Nephron (organoid): ENCODE data around the gene TMCO4.
A peak's percentile ranks its signal among the peaks of the same experiment; 100 is the strongest.
"Not testable (repeated sequence)": the region's sequence is repeated elsewhere in the genome, so short reads cannot be mapped to it uniquely, and the experiment has no call there.

Source experiments
- H3K27ac Mint-ChIP-seq, 3 experiments: 2 replicates each; pipeline ENCODE4 v1.8.0; 2020; ENCODE audit warnings: mixed read lengths in 3 of 3, mild to moderate bottlenecking in 2 of 3, moderate library complexity in 1 of 3
- H3K27me3 Mint-ChIP-seq: 2 replicates; pipeline ENCODE4 v1.8.0; 2021; ENCODE audit warnings: low read depth, mild to moderate bottlenecking, moderate library complexity, mixed read lengths
- H3K36me3 Mint-ChIP-seq: 2 replicates; pipeline ENCODE4 v1.8.0; 2020; ENCODE audit warnings: low read depth, mixed read lengths
- H3K4me1 Mint-ChIP-seq: 2 replicates; pipeline ENCODE4 v1.8.0; 2020; ENCODE audit warnings: mixed read lengths
- H3K4me3 Mint-ChIP-seq, 3 experiments: 2 replicates each; pipeline ENCODE4 v1.8.0; 2020; ENCODE audit warnings: mild to moderate bottlenecking in 3 of 3, mixed read lengths in 3 of 3, moderate library complexity in 2 of 3
- H3K9me3 Mint-ChIP-seq: 2 replicates; pipeline ENCODE4 v1.8.0; 2020; ENCODE audit warnings: mixed read lengths
- CTCF ChIP-seq, 3 experiments: fragments of 200-600 bp; sonication (generic); IDR thresholded peaks; one replicate each; pipeline ENCODE4 v1.5.0; 2021; ENCODE audit warnings: antibody characterized with exemption in 3 of 3; ENCODE audit not compliant: unreplicated experiment in 3 of 3

Gene TMCO4

GRCh38 chr1:19643121-19643520, 156.6 kb downstream of the TMCO4 start:
- Mint-ChIP-seq H3K9me3 (no peaks in the 10 kb centered on the region), H3K27me3 (peaks cover 48% of the 10 kb centered on the region)
- TF ChIP-seq CTCF (IDR thresholded peaks at IDR 0.05; ENCODE audit: unreplicated experiment in 3 of 3) = no peak

GRCh38 chr1:19640363-19641316, 159.1 kb downstream of the TMCO4 start:
- no peaks in the 10 kb centered on the region for H3K36me3 Mint-ChIP-seq
- no peak for TF ChIP-seq CTCF (IDR thresholded peaks at IDR 0.05; ENCODE audit: unreplicated experiment in 3 of 3)
- peaks cover 18% of the 10 kb centered on the region for H3K4me1 Mint-ChIP-seq
- no peaks in the 10 kb centered on the region for H3K9me3 Mint-ChIP-seq
- peak overlapping the region; percentile 12 to 44 (median 31) for H3K27ac Mint-ChIP-seq
- H3K27me3 Mint-ChIP-seq = peaks cover 39% of the 10 kb centered on the region
- H3K4me3 Mint-ChIP-seq = peak overlapping the region in 2 of 3 experiments; percentile 17 to 51

More at GRCh38 chr1:19643121-19643520, 156.6 kb downstream of the TMCO4 start:
- H3K27ac Mint-ChIP-seq = peak overlapping the region; percentile 44 to 72 (median 53)
- peak overlapping the region; percentile 84 to 88 (median 87) for H3K4me3 Mint-ChIP-seq
- H3K36me3 Mint-ChIP-seq = no peaks in the 10 kb centered on the region
- peaks cover 37% of the 10 kb centered on the region for H3K4me1 Mint-ChIP-seq

GRCh38 chr1:19639999-19640362, 159.7 kb downstream of the TMCO4 start:
- TF ChIP-seq CTCF (IDR thresholded peaks at IDR 0.05; ENCODE audit: unreplicated experiment in 3 of 3) = no peak
- Mint-ChIP-seq H3K4me3 (peak overlapping the region in 2 of 3 experiments; percentile 17 to 51), H3K9me3 (no peaks in the 10 kb centered on the region)

GRCh38 chr1:19639228-19639627, 160.5 kb downstream of the TMCO4 start:
- H3K9me3 Mint-ChIP-seq, H3K36me3 Mint-ChIP-seq, H3K27ac Mint-ChIP-seq, H3K4me3 Mint-ChIP-seq: not testable (repeated sequence)
- Mint-ChIP-seq H3K27me3 (peaks cover 40% of the 10 kb centered on the region), H3K4me1 (peaks cover 18% of the 10 kb centered on the region)

More at GRCh38 chr1:19639999-19640362, 159.7 kb downstream of the TMCO4 start:
- peaks cover 18% of the 10 kb centered on the region for H3K4me1 Mint-ChIP-seq
- peaks cover 44% of the 10 kb centered on the region for H3K27me3 Mint-ChIP-seq
- H3K27ac Mint-ChIP-seq = peak overlapping the region; percentile 12 to 44 (median 31)
- no peaks in the 10 kb centered on the region for H3K36me3 Mint-ChIP-seq

GRCh38 chr1:19637606-19638005, 162.1 kb downstream of the TMCO4 start:
- Mint-ChIP-seq H3K9me3 (no peaks in the 10 kb centered on the region), H3K27ac (no peak overlapping the region), H3K4me1 (peaks cover 8% of the 10 kb centered on the region), H3K27me3 (peaks cover 30% of the 10 kb centered on the region), H3K4me3 (no peak overlapping the region), H3K36me3 (no peaks in the 10 kb centered on the region)
- no peak for TF ChIP-seq CTCF (IDR thresholded peaks at IDR 0.05; ENCODE audit: unreplicated experiment in 3 of 3)

- not testable (repeated sequence) for H3K4me1 Mint-ChIP-seq, H3K4me3 Mint-ChIP-seq, H3K9me3 Mint-ChIP-seq, H3K36me3 Mint-ChIP-seq, H3K27ac Mint-ChIP-seq
- peaks cover 21% of the 10 kb centered on the region for H3K27me3 Mint-ChIP-seq
Measured at GRCh38 chr1:19636749-19637148, 163.0 kb downstream of the TMCO4 start.

GRCh38 chr1:19636065-19636464, 163.7 kb downstream of the TMCO4 start:
- Mint-ChIP-seq H3K36me3 (no peaks in the 10 kb centered on the region), H3K4me3 (no peak overlapping the region), H3K27ac (no peak overlapping the region), H3K9me3 (no peaks in the 10 kb centered on the region), H3K4me1 (peaks cover 8% of the 10 kb centered on the region), H3K27me3 (peaks cover 14% of the 10 kb centered on the region)
- TF ChIP-seq CTCF (IDR thresholded peaks at IDR 0.05; ENCODE audit: unreplicated experiment in 3 of 3) = no peak
